Sigmoid colon (tissue), 7 donors: Measurements from ENCODE around the gene LDAF1. TPM values are rescaled to one million over a fixed set of nuclear protein-coding genes. Genes with fewer than 3 reads are reported as not detected.

ENCODE experiments used
- DNase-seq: peaks from one replicate; pipeline ENCODE4 v3.0.0-alpha.2; 2019
- H3K27ac ChIP-seq, 4 donors: fragments of 200-600 bp; sonication (generic); one replicate each; pipeline ENCODE4 v1.5.1; 2016 to 2019; ENCODE audit warnings: mild to moderate bottlenecking in 1 of 4
- H3K27me3 ChIP-seq, 3 donors: fragments of 200-600 bp; sonication (generic); one replicate each; pipeline ENCODE4 v1.5.1; 2019; ENCODE audit warnings: mild to moderate bottlenecking in 1 of 3
- H3K36me3 ChIP-seq, 4 donors: fragments of 200-600 bp; sonication (generic); one replicate each; pipeline ENCODE4 v1.5.1; 2016 to 2019
- H3K4me1 ChIP-seq, 4 donors: fragments of 200-600 bp; sonication (generic); one replicate each; pipeline ENCODE4 v1.5.1; 2017 to 2019
- H3K4me3 ChIP-seq, 4 donors: fragments of 200-600 bp; sonication (generic); one replicate each; pipeline ENCODE4 v1.5.1; 2017 to 2019; ENCODE audit warnings: mild to moderate bottlenecking in 2 of 4, moderate library complexity in 1 of 4
- H3K9me3 ChIP-seq, 4 donors: fragments of 200-600 bp in 3 of 4; sonication (generic) in 3 of 4; one replicate each; pipeline versions ENCODE4 v1.5.1 to v1.6.1; 2013 to 2019
- CTCF ChIP-seq, 4 experiments: fragments of 450-650 bp in 3 of 4; fragments of 200-600 bp in 1 of 4; IDR thresholded peaks; one replicate each; pipeline ENCODE4 v1.5.1; 2016 to 2019; ENCODE audit warnings: antibody characterized with exemption in 4 of 4, mild to moderate bottlenecking in 3 of 4, moderate library complexity in 2 of 4
- EP300 ChIP-seq, 4 donors: sonication (generic); formaldehyde crosslinking; IDR thresholded peaks; one replicate each; pipeline ENCODE4 v1.6.1; 2017; ENCODE audit warnings: antibody characterized with exemption in 4 of 4
- POLR2A ChIP-seq, 2 donors: fragments of 450-650 bp; IDR thresholded peaks; one replicate each; pipeline ENCODE4 v1.6.1; 2016; ENCODE audit warnings: antibody characterized with exemption in 2 of 2, mild to moderate bottlenecking in 2 of 2, moderate library complexity in 2 of 2
- POLR2AphosphoS5 ChIP-seq, 4 donors: sonication (generic); formaldehyde crosslinking; IDR thresholded peaks; one replicate each; pipeline ENCODE4 v1.6.1; 2017; ENCODE audit warnings: antibody characterized with exemption in 4 of 4
- WGBS, 2 donors: extraction: QIAGEN DNeasy Blood & Tissue Kit; methylation state at CpG; one replicate each; pipeline ENCODE4 v1.1.7; 2013; 5-methylcytosine and 5-hydroxymethylcytosine counted together
- intact Hi-C: fragments of 100-400 bp; cut with DNase I; formaldehyde crosslinking; loops from one replicate; pipeline ENCODE4 v1.15.1; 2023
- polyA plus RNA-seq, 3 donors: library from polyadenylated mRNA; stranded (reverse); fragments of 200-250 nt; gene quantifications; one replicate each; pipeline ENCODE4 v1.2.3, GENCODE V29; 2013
- total RNA-seq, 4 donors: library from RNA; depleted of rRNA; stranded (reverse); fragments of >200 nt; gene quantifications; one replicate each; pipeline ENCODE4 v1.1.0, GENCODE V29; 2016
- donor health status: healthy with polysubstance abuse.
- donor health status: Bipolar disorder and iron deficiency.
- donor health status: healthy.

Gene LDAF1
- total and polyA plus RNA-seq, 7 donors: 28.0 to 158 (median 111) TPM

GRCh38 chr16:21206550-21206949 lies 48.1 kb downstream of the LDAF1 start:
- no peak for DNase-seq
- Histone ChIP-seq H3K27ac (no peak overlapping the region), H3K4me3 (no peak overlapping the region), H3K36me3 (no peaks in the 10 kb centered on the region), H3K4me1 (no peaks in the 10 kb centered on the region), H3K9me3 (no peaks in the 10 kb centered on the region), H3K27me3 (no peaks in the 10 kb centered on the region)
- 92 to 94% methylated on average over 4 of the region's 4 CpGs for WGBS, 2 donors
- intact Hi-C loops: no loop called here
- no peak for TF ChIP-seq CTCF (IDR thresholded peaks at IDR 0.05)
- TF ChIP-seq POLR2A (IDR thresholded peaks at IDR 0.05): no peak
- TF ChIP-seq EP300 (IDR thresholded peaks at IDR 0.05): no peak
- no peak for TF ChIP-seq POLR2AphosphoS5 (IDR thresholded peaks at IDR 0.05)

- TF ChIP-seq CTCF (IDR thresholded peaks at IDR 0.05) (no peak), POLR2AphosphoS5 (IDR thresholded peaks at IDR 0.05) (no peak), POLR2A (IDR thresholded peaks at IDR 0.05) (no peak), EP300 (IDR thresholded peaks at IDR 0.05) (no peak)
- Histone ChIP-seq H3K4me3 (no peak overlapping the region), H3K36me3 (no peaks in the 10 kb centered on the region), H3K27me3 (no peaks in the 10 kb centered on the region), H3K27ac (no peak overlapping the region), H3K9me3 (no peaks in the 10 kb centered on the region), H3K4me1 (no peaks in the 10 kb centered on the region)
- DNase-seq: no peak
- 47 to 64% methylated on average over 2 of the region's 2 CpGs for WGBS, 2 donors
- intact Hi-C loops: no loop called here
Measured at GRCh38 chr16:21208446-21209230, 50.2 kb downstream of the LDAF1 start.

GRCh38 chr16:21211486-21211885 lies 53.0 kb downstream of the LDAF1 start, which contains the start of gene ZP2:
TSS of gene ZP2 (minus strand) at chr16:21211574. CDS start at chr16:21211547, 27 bp downstream.
- H3K27ac ChIP-seq: no peak within 1 kb of the TSS
- intact Hi-C loops: no loop called here
- H3K36me3 ChIP-seq: no peaks in the 10 kb centered on the region
- 52 to 81% methylated on average over 5 of the region's 5 CpGs for WGBS, 2 donors
- H3K27me3 ChIP-seq: no peaks in the 10 kb centered on the region
- no peak for TF ChIP-seq POLR2A (IDR thresholded peaks at IDR 0.05)
- TF ChIP-seq POLR2AphosphoS5 (IDR thresholded peaks at IDR 0.05): no peak
- TF ChIP-seq CTCF (IDR thresholded peaks at IDR 0.05): no peak
- no peak for TF ChIP-seq EP300 (IDR thresholded peaks at IDR 0.05)
- no peaks in the 10 kb centered on the region for H3K4me1 ChIP-seq
- no peak for DNase-seq
- no peaks in the 10 kb centered on the region for H3K9me3 ChIP-seq
- no peak within 1 kb of the TSS for H3K4me3 ChIP-seq

- no peak overlapping the region for H3K4me3 ChIP-seq
- H3K36me3 ChIP-seq: no peaks in the 10 kb centered on the region
- no peak overlapping the region for H3K27ac ChIP-seq
- no peaks in the 10 kb centered on the region for H3K27me3 ChIP-seq
- H3K9me3 ChIP-seq: no peaks in the 10 kb centered on the region
- no peak for TF ChIP-seq POLR2AphosphoS5 (IDR thresholded peaks at IDR 0.05)
- H3K4me1 ChIP-seq: no peaks in the 10 kb centered on the region
- DNase-seq: no peak
- 84 to 90% methylated on average over 4 of the region's 4 CpGs for WGBS, 2 donors
- intact Hi-C loops: no loop called here
Measured at GRCh38 chr16:21214086-21214485, 55.6 kb downstream of the LDAF1 start.

- Histone ChIP-seq H3K9me3 (no peaks in the 10 kb centered on the region), H3K27me3 (peaks cover 0 to 6% (median 0%) of the 10 kb centered on the region in 3 donors), H3K4me3 (no peak overlapping the region), H3K36me3 (no peaks in the 10 kb centered on the region), H3K4me1 (no peaks in the 10 kb centered on the region), H3K27ac (no peak overlapping the region)
- WGBS, 2 donors: 79 to 93% methylated on average over 2 of the region's 2 CpGs
- TF ChIP-seq POLR2AphosphoS5 (IDR thresholded peaks at IDR 0.05) (no peak), CTCF (IDR thresholded peaks at IDR 0.05) (no peak), POLR2A (IDR thresholded peaks at IDR 0.05) (no peak)
- no peak for DNase-seq
- intact Hi-C loops: no loop called here
Measured at GRCh38 chr16:21217121-21217520, 58.6 kb downstream of the LDAF1 start.
